ENCODE measurements around the gene ATAD3B.
"Not testable (repeated sequence)": the region's sequence is repeated elsewhere in the genome, so short reads cannot be mapped to it uniquely, and the experiment has no call there.

ATAD3B gene

GRCh38 chr1:1482856-1483255 lies 11.3 kb downstream of the ATAD3B start:
- DNase-seq = no peak

GRCh38 chr1:1483714-1484113 lies 12.1 kb downstream of the ATAD3B start:
- DNase-seq = no peak

GRCh38 chr1:1484976-1485750 lies 13.6 kb downstream of the ATAD3B start:
- DNase-seq = not testable (repeated sequence)

GRCh38 chr1:1485755-1486317 lies 14.3 kb downstream of the ATAD3B start:
- not testable (repeated sequence) for DNase-seq

- DNase-seq = no peak
These were observed 16.1 kb downstream of the ATAD3B start for GRCh38 chr1:1487701-1488100.

GRCh38 chr1:1489231-1489630 lies 17.7 kb downstream of the ATAD3B start:
- DNase-seq = no peak

GRCh38 chr1:1489861-1490260 lies 18.3 kb downstream of the ATAD3B start:
- DNase-seq = no peak

GRCh38 chr1:1490633-1491230 lies 19.2 kb downstream of the ATAD3B start:
- no peak for DNase-seq

- no peak for DNase-seq
These were observed 20.0 kb downstream of the ATAD3B start for GRCh38 chr1:1491601-1492000.

- DNase-seq = not testable (repeated sequence)
These were observed 22.7 kb downstream of the ATAD3B start for GRCh38 chr1:1494311-1494710.

GRCh38 chr1:1495461-1495975 lies 24.0 kb downstream of the ATAD3B start:
- not testable (repeated sequence) for DNase-seq

GRCh38 chr1:1504777-1505365 lies 33.3 kb downstream of the ATAD3B start:
- DNase-seq = peak; percentile 55

GRCh38 chr1:1505366-1505798 lies 33.8 kb downstream of the ATAD3B start:
- not testable (repeated sequence) for DNase-seq

GRCh38 chr1:1505801-1506200 lies 34.2 kb downstream of the ATAD3B start:
- not testable (repeated sequence) for DNase-seq

- no peak for DNase-seq
These were observed 35.7 kb downstream of the ATAD3B start for GRCh38 chr1:1507305-1507704.

- not testable (repeated sequence) for DNase-seq
These were observed 37.4 kb downstream of the ATAD3B start for GRCh38 chr1:1508775-1509464.

GRCh38 chr1:1509465-1509850 lies 37.9 kb downstream of the ATAD3B start:
- not testable (repeated sequence) for DNase-seq

- no peak for DNase-seq
These were observed 39.5 kb downstream of the ATAD3B start for GRCh38 chr1:1510912-1511532.

- peak; percentile 98 for DNase-seq
These were observed 40.1 kb downstream of the ATAD3B start, which contains the start of gene ATAD3A for GRCh38 chr1:1511533-1512285. TSS of gene ATAD3A (plus strand) at chr1:1512162. CDS start at chr1:1512269, 107 bp downstream.

GRCh38 chr1:1512425-1512824 lies 40.9 kb downstream of the ATAD3B start:
- DNase-seq = not testable (repeated sequence)

- DNase-seq = not testable (repeated sequence)
These were observed 42.1 kb downstream of the ATAD3B start for GRCh38 chr1:1513675-1514074.

All from NCI-H226 (cell line).